COLO829 (cell line): ENCODE data around the gene NSD1.
"Not testable (repeated sequence)": the region's sequence is repeated elsewhere in the genome, so short reads cannot be mapped to it uniquely, and the experiment has no call there.

Experiments
- DNase-seq: peaks from one replicate; pipeline ENCODE4 v3.0.0; 2012; ENCODE audit warnings: low spot score

The NSD1 gene

GRCh38 chr5:177130211-177131018 lies 3.2 kb upstream of the NSD1 start:
- no peak for DNase-seq

- DNase-seq = no peak
Observed at GRCh38 chr5:177131019-177131320, 2.6 kb upstream of the NSD1 start.

GRCh38 chr5:177131352-177132135 lies 2.0 kb upstream of the NSD1 start:
- no peak for DNase-seq

GRCh38 chr5:177132136-177133095 lies 1.2 kb upstream of the NSD1 start:
- no peak for DNase-seq

GRCh38 chr5:177133853-177134696 lies 502 bp downstream of the NSD1 start:
- DNase-seq = no peak

GRCh38 chr5:177134697-177135225 lies 1.2 kb downstream of the NSD1 start:
- no peak for DNase-seq

- no peak for DNase-seq
Observed at GRCh38 chr5:177140312-177140711, 6.7 kb downstream of the NSD1 start.

- no peak for DNase-seq
Observed at GRCh38 chr5:177141496-177141895, 7.9 kb downstream of the NSD1 start.

- DNase-seq = no peak
Observed at GRCh38 chr5:177142098-177142611, 8.6 kb downstream of the NSD1 start.

GRCh38 chr5:177142778-177143177 lies 9.2 kb downstream of the NSD1 start:
- no peak for DNase-seq

GRCh38 chr5:177146891-177147638 lies 13.5 kb downstream of the NSD1 start:
- DNase-seq = no peak

GRCh38 chr5:177150061-177150460 lies 16.5 kb downstream of the NSD1 start:
- DNase-seq = not testable (repeated sequence)

- DNase-seq = no peak
Observed at GRCh38 chr5:177154003-177154643, 20.6 kb downstream of the NSD1 start.

GRCh38 chr5:177162379-177162778 lies 28.8 kb downstream of the NSD1 start:
- no peak for DNase-seq

GRCh38 chr5:177163500-177163899 lies 29.9 kb downstream of the NSD1 start:
- no peak for DNase-seq

- no peak for DNase-seq
Observed at GRCh38 chr5:177169271-177169670, 35.7 kb downstream of the NSD1 start.

GRCh38 chr5:177171961-177172360 lies 38.4 kb downstream of the NSD1 start:
- no peak for DNase-seq

GRCh38 chr5:177175336-177175735 lies 41.8 kb downstream of the NSD1 start:
- DNase-seq = no peak

GRCh38 chr5:177176175-177176711 lies 42.7 kb downstream of the NSD1 start:
- no peak for DNase-seq
